Epithelial cell of proximal tubule (primary cell): Measurements from ENCODE around the gene SPTBN5. TPM values are rescaled to one million over a fixed set of nuclear protein-coding genes. Genes with fewer than 3 reads are reported as not detected.

Source experiments
- DNase-seq: peaks from one replicate; pipeline ENCODE4 v3.0.0-alpha.2; 2011; ENCODE audit warnings: low read depth
- H3K4me3 ChIP-seq: 2 replicates; pipeline ENCODE4 v1.5.1; 2011; ENCODE audit warnings: low read depth, mild to moderate bottlenecking, low read length
- CTCF ChIP-seq: conservative IDR thresholded peaks from 2 replicates; pipeline ENCODE4 v1.5.1; 2012; ENCODE audit warnings: low read depth, mild to moderate bottlenecking, low read length
- total RNA-seq: library from RNA; depleted of rRNA; stranded (reverse); fragments of >200 nt; gene quantifications from 2 replicates; pipeline ENCODE4 v1.2.3, GENCODE V29; 2015

The SPTBN5 gene
- total RNA-seq, 1 donor from 2014 or later = 0.63 TPM

- TF ChIP-seq CTCF = no peak
- DNase-seq = no peak
- no peak overlapping the region for H3K4me3 ChIP-seq
Measured at GRCh38 chr15:41855261-41855961, 38.4 kb downstream of the SPTBN5 start.

GRCh38 chr15:41854443-41854842, 39.4 kb downstream of the SPTBN5 start:
- H3K4me3 ChIP-seq = no peak overlapping the region
- DNase-seq = no peak
- no peak for TF ChIP-seq CTCF

- H3K4me3 ChIP-seq = no peak overlapping the region
- no peak for DNase-seq
- no peak for TF ChIP-seq CTCF
Measured at GRCh38 chr15:41853831-41854230, 40.0 kb downstream of the SPTBN5 start.

GRCh38 chr15:41852736-41853590, 40.9 kb downstream of the SPTBN5 start:
- DNase-seq = no peak
- TF ChIP-seq CTCF = no peak
- no peak overlapping the region for H3K4me3 ChIP-seq

- no peak overlapping the region for H3K4me3 ChIP-seq
- DNase-seq = no peak
- TF ChIP-seq CTCF = no peak
Measured at GRCh38 chr15:41851755-41852370, 42.0 kb downstream of the SPTBN5 start.

GRCh38 chr15:41851167-41851523, 42.7 kb downstream of the SPTBN5 start:
- no peak overlapping the region for H3K4me3 ChIP-seq
- DNase-seq = no peak

More at GRCh38 chr15:41851167-41851523, 42.7 kb downstream of the SPTBN5 start:
- no peak for TF ChIP-seq CTCF
